22Rv1 (cell line): ENCODE measurements around the gene WDFY2.
"Not testable (repeated sequence)": the region's sequence is repeated elsewhere in the genome, so short reads cannot be mapped to it uniquely, and the experiment has no call there.

ENCODE experiments used
- CTCF ChIP-seq: fragments of 450-650 bp; IDR thresholded peaks from 2 replicates; pipeline ENCODE4 v1.5.1; 2017; ENCODE audit warnings: mild to moderate bottlenecking
- ZFX ChIP-seq: fragments of 450-650 bp; IDR thresholded peaks from 2 replicates; pipeline ENCODE4 v1.6.1; 2017; ENCODE audit warnings: antibody characterized with exemption, borderline replicate concordance

GRCh38 chr13:51652193-51652592 lies 67.9 kb downstream of the WDFY2 start:
- TF ChIP-seq CTCF, ZFX: not testable (repeated sequence)
